Measurements from ENCODE around the gene MAPK6.

The MAPK6 gene

GRCh38 chr15:52103217-52104207 is 84.5 kb downstream of the MAPK6 start:
- DNase-seq (ENCODE audit: low spot score) = no peak

- DNase-seq (ENCODE audit: low spot score) = no peak
Measured at GRCh38 chr15:52104532-52105004, 85.5 kb downstream of the MAPK6 start.

GRCh38 chr15:52105846-52106245 is 86.8 kb downstream of the MAPK6 start:
- DNase-seq (ENCODE audit: low spot score) = no peak

- no peak for DNase-seq (ENCODE audit: low spot score)
Measured at GRCh38 chr15:52106641-52107040, 87.6 kb downstream of the MAPK6 start.

- no peak for DNase-seq (ENCODE audit: low spot score)
Measured at GRCh38 chr15:52107238-52107637, 88.2 kb downstream of the MAPK6 start.

GRCh38 chr15:52109559-52110451 is 90.8 kb downstream of the MAPK6 start:
- no peak for DNase-seq (ENCODE audit: low spot score)

- no peak for DNase-seq (ENCODE audit: low spot score)
Measured at GRCh38 chr15:52111517-52112202, 92.6 kb downstream of the MAPK6 start.

GRCh38 chr15:52112203-52112750 is 93.3 kb downstream of the MAPK6 start:
- DNase-seq (ENCODE audit: low spot score) = peak; percentile 78

GRCh38 chr15:52113235-52113634 is 94.2 kb downstream of the MAPK6 start:
- no peak for DNase-seq (ENCODE audit: low spot score)

GRCh38 chr15:52113708-52114107 is 94.7 kb downstream of the MAPK6 start:
- DNase-seq (ENCODE audit: low spot score) = no peak

- DNase-seq (ENCODE audit: low spot score) = no peak
Measured at GRCh38 chr15:52114261-52115055, 95.4 kb downstream of the MAPK6 start.

- DNase-seq (ENCODE audit: low spot score) = no peak
Measured at GRCh38 chr15:52115598-52116427, 96.8 kb downstream of the MAPK6 start.

All from germinal center (tissue), 1 donor.